HepG2 (cell line): ENCODE data around the gene STK32B. TPM values are rescaled to one million over a fixed set of nuclear protein-coding genes. Genes with fewer than 3 reads are reported as not detected.

Experiments used
- ATAC-seq: fragments of 200-7000 bp; cut with Tn5 transposase; 3 replicates; pipeline ENCODE4 v1.9.1; 2020; ENCODE audit warnings: mild to moderate bottlenecking, moderate library complexity
- BruUV-seq: library from RNA; stranded (reverse); fragments of 400-500 nt; replicated peaks from 2 replicates; lab custom pipeline; 2021; lab: Mats Ljungman, UMichigan
- CTCF ChIA-PET: fragments of 300-600 bp; formaldehyde crosslinking; extraction: SDS; loops from one replicate; lab custom pipeline; 2021; ENCODE audit warnings: low total read pairs, inconsistent platforms, low intra/inter-chr PET ratio; lab: Yijun Ruan, JAX
- POLR2A ChIA-PET: fragments of 350-600 bp; sonication (Branson Sonifier 250); formaldehyde crosslinking; loops from one replicate; lab custom pipeline; 2020; ENCODE audit warnings: antibody characterized with exemption, inconsistent platforms; lab: Yijun Ruan, JAX
- DNase-seq: peaks from one replicate; pipeline ENCODE4 v3.0.0-alpha.2; 2015; ENCODE audit warnings: low spot score
- FAIRE-seq: peaks from 3 replicates; lab custom pipeline; 2011; peaks lifted over from hg19 to GRCh38; lab: Jason Lieb, UNC
- H2AFZ ChIP-seq: one replicate; pipeline ENCODE4 v1.6.1; 2011; ENCODE audit warnings: low read length, inconsistent platforms
- H3K27ac ChIP-seq: fragments of 300-600 bp; 3 replicates; pipeline ENCODE4 v1.8.0; 2011; ENCODE audit warnings: mixed run types, mild to moderate bottlenecking, mixed read lengths, low read length, inconsistent platforms; ENCODE audit not compliant: insufficient read depth; ENCODE audit errors: extremely low read length
- H3K27me3 ChIP-seq, 2 experiments: fragments of 200-600 bp in 1 of 2; 2 replicates in 1 of 2; 3 replicates in 1 of 2; pipeline versions ENCODE4 v1.6.0 to v1.8.0; 2011; ENCODE audit warnings: low read length in 2 of 2, mild to moderate bottlenecking in 2 of 2, moderate library complexity in 2 of 2, inconsistent platforms in 1 of 2; ENCODE audit not compliant: insufficient read depth in 2 of 2, control insufficient read depth in 1 of 2
- H3K36me3 ChIP-seq, 2 experiments: fragments of 200-600 bp in 1 of 2; replicated peaks in 1 of 2; 2 replicates in 1 of 2; 3 replicates in 1 of 2; pipeline versions ENCODE4 v1.5.1 to v1.8.0; 2011; ENCODE audit warnings: low read length in 2 of 2, inconsistent platforms in 1 of 2; ENCODE audit not compliant: insufficient read depth in 2 of 2, control insufficient read depth in 1 of 2
- H3K4me1 ChIP-seq: 2 replicates; pipeline ENCODE4 v1.5.1; 2012; ENCODE audit warnings: low read length, inconsistent platforms; ENCODE audit not compliant: insufficient read depth
- H3K4me2 ChIP-seq: 2 replicates; pipeline ENCODE4 v1.6.0; 2011; ENCODE audit warnings: low read depth, low read length, inconsistent platforms
- H3K4me3 ChIP-seq, 3 experiments: fragments of 200-600 bp in 1 of 3; sonication (generic), shearing (Covaris generic) in 1 of 3; replicated peaks in 1 of 3; 2 replicates each; pipeline ENCODE4 v1.5.1; 2011 to 2016; ENCODE audit warnings: low read length in 3 of 3, inconsistent platforms in 2 of 3, low read depth in 2 of 3, mild to moderate bottlenecking in 2 of 3, control low read depth in 1 of 3, mixed read lengths in 1 of 3; ENCODE audit not compliant: insufficient read depth in 1 of 3
- H3K79me2 ChIP-seq: one replicate; pipeline ENCODE4 v1.6.1; 2011; ENCODE audit warnings: low read length, inconsistent platforms; ENCODE audit not compliant: insufficient read depth
- H3K9ac ChIP-seq: 2 replicates; pipeline ENCODE4 v1.6.0; 2011; ENCODE audit warnings: mild to moderate bottlenecking, low read depth, low read length, inconsistent platforms; ENCODE audit not compliant: insufficient read depth
- H3K9me3 ChIP-seq: 2 replicates; pipeline ENCODE4 v1.5.1; 2012; ENCODE audit warnings: mild to moderate bottlenecking, low read length
- H4K20me1 ChIP-seq: 2 replicates; pipeline ENCODE4 v1.6.0; 2011; ENCODE audit warnings: inconsistent platforms, mild to moderate bottlenecking, low read length, moderate library complexity; ENCODE audit not compliant: insufficient read depth
- ISX ChIP-seq: sonication (generic); formaldehyde crosslinking; conservative IDR thresholded peaks from 2 replicates; pipeline ENCODE4 v1.5.0; 2020; ENCODE audit warnings: missing genetic modification reagents
- MAF1 ChIP-seq: sonication (generic); formaldehyde crosslinking; IDR thresholded peaks from 2 replicates; pipeline ENCODE4 v1.5.0; 2020; ENCODE audit warnings: missing genetic modification reagents, borderline replicate concordance
- NFATC3 ChIP-seq: sonication (generic); formaldehyde crosslinking; IDR thresholded peaks from 2 replicates; pipeline ENCODE4 v1.5.1; 2020; ENCODE audit warnings: mild to moderate bottlenecking, missing genetic modification reagents
- ZNF296 ChIP-seq: sonication (generic); formaldehyde crosslinking; conservative IDR thresholded peaks from 2 replicates; pipeline ENCODE4 v1.5.0; 2020; ENCODE audit warnings: mild to moderate bottlenecking, missing genetic modification reagents
- ZNF792 ChIP-seq: IDR thresholded peaks from 2 replicates; pipeline ENCODE4 v1.6.1; 2016
- WGBS: methylation state at CpG from one replicate; pipeline ENCODE4 v1.1.6; 2017; ENCODE audit warnings: low lambda C conversion rate; 5-methylcytosine and 5-hydroxymethylcytosine counted together
- in situ Hi-C: cut with HindIII; loops from 2 replicates; pipeline ENCODE4 v1.10.0; 2017; ENCODE audit warnings: low pct_unique_long_range_greater_than_20kb; ENCODE audit not compliant: extremely low pct_ligation_motif_present
- intact Hi-C: fragments of 100-400 bp; cut with micrococcal nuclease; formaldehyde crosslinking; loops from one replicate; pipeline ENCODE4 v1.10.0; 2022; ENCODE audit not compliant: unreplicated experiment
- polyA plus RNA-seq, 8 experiments: library from polyadenylated mRNA; depleted of rRNA in 3 of 8; stranded (reverse) in 7 of 8; unstranded in 1 of 8; fragments of >200 nt; fragmentation: Illumina TruSeq in 4 of 8; extraction: Trizol in 4 of 8; gene quantifications; 2 replicates each; pipeline versions ENCODE4 v1.2.1 to v1.2.3, GENCODE V29; 2011 to 2016; ENCODE audit warnings: low read depth in 4 of 8, missing spikeins in 1 of 8, mixed read lengths in 1 of 8; ENCODE audit not compliant: insufficient read depth in 1 of 8
- total RNA-seq, 5 experiments: library from RNA; depleted of rRNA; stranded (reverse); fragments of >200 nt; fragmentation: Illumina TruSeq; extraction: Trizol; gene quantifications; 2 replicates each; pipeline ENCODE4 v1.2.3, GENCODE V29; 2016; ENCODE audit warnings: low read depth in 1 of 5
- TF ChIP-seq, protein P1 (sequence below): sonication (generic); formaldehyde crosslinking; IDR thresholded peaks from 2 replicates; pipeline ENCODE4 v1.4.0; 2020; ENCODE audit warnings: missing genetic modification reagents
- TF ChIP-seq, protein P2 (sequence below): sonication (generic); formaldehyde crosslinking; IDR thresholded peaks from 2 replicates; pipeline ENCODE4 v1.9.0; 2021; ENCODE audit warnings: missing genetic modification reagents, borderline replicate concordance

Gene STK32B
- total and polyA plus RNA-seq, 2 of the 13 experiments (the other 11 are each of a cell fraction or from before 2014, with no cell fraction given), result not detected

DNA sequence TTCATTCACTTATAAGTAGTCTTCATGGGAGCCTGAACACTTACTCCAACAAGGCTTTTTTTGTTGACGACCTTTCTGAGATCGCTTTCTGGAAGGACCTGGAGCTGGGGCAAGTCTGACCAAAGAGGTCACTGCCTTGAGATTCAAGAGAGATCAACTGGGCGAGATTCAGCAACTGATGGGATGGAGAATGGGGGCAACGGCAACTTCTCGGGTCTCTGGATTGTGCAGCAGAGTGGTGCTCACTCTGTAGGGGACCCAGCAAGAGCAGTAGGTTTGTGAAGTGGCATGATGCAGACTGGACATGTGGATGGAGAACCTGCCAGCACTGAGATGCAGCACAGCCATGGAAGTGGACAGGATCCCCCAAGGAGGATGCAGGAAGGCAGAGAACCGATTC is 369.0 kb downstream of the STK32B start:
- Histone ChIP-seq H3K9me3 (peaks cover 15% of the 10 kb centered on the region), H3K4me3 (no peak overlapping the region), H3K27me3 (no peaks in the 10 kb centered on the region; a peak in 3 of 5 replicates), H3K36me3 (no peaks in the 10 kb centered on the region), H3K27ac (no peak overlapping the region), H4K20me1 (no peaks in the 10 kb centered on the region), H2AFZ (no peak overlapping the region), H3K4me1 (no peaks in the 10 kb centered on the region), H3K4me2 (no peak overlapping the region), H3K9ac (no peak overlapping the region), H3K79me2 (no peaks in the 10 kb centered on the region)
- ATAC-seq (no peak), DNase-seq (no peak), FAIRE-seq (no peak)
- WGBS, result 0% methylated on average over 5 of the region's 6 CpGs
- BruUV-seq, result no TSS peak
- TF ChIP-seq, protein P1, sequence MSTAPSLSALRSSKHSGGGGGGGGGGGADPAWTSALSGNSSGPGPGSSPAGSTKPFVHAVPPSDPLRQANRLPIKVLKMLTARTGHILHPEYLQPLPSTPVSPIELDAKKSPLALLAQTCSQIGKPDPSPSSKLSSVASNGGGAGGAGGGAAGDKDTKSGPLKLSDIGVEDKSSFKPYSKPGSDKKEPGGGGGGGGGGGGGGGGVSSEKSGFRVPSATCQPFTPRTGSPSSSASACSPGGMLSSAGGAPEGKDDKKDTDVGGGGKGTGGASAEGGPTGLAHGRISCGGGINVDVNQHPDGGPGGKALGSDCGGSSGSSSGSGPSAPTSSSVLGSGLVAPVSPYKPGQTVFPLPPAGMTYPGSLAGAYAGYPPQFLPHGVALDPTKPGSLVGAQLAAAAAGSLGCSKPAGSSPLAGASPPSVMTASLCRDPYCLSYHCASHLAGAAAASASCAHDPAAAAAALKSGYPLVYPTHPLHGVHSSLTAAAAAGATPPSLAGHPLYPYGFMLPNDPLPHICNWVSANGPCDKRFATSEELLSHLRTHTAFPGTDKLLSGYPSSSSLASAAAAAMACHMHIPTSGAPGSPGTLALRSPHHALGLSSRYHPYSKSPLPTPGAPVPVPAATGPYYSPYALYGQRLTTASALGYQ (CRISPR knock-in tag), result no peak
- no peak for TF ChIP-seq MAF1 (CRISPR knock-in tag)
- TF ChIP-seq ISX (CRISPR knock-in tag), result no peak
- TF ChIP-seq, protein P2, sequence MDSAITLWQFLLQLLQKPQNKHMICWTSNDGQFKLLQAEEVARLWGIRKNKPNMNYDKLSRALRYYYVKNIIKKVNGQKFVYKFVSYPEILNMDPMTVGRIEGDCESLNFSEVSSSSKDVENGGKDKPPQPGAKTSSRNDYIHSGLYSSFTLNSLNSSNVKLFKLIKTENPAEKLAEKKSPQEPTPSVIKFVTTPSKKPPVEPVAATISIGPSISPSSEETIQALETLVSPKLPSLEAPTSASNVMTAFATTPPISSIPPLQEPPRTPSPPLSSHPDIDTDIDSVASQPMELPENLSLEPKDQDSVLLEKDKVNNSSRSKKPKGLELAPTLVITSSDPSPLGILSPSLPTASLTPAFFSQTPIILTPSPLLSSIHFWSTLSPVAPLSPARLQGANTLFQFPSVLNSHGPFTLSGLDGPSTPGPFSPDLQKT (CRISPR knock-in tag), result no peak
- no peak for TF ChIP-seq NFATC3 (CRISPR knock-in tag)
- no peak for TF ChIP-seq ZNF792 (CRISPR knock-in tag)
- no peak for TF ChIP-seq ZNF296 (CRISPR knock-in tag)
- CTCF ChIA-PET, result no interaction called here
- in situ Hi-C loops, result no loop called here
- intact Hi-C loops, result no loop called here
- POLR2A ChIA-PET, result no interaction called here
